AG09309 (cell line): Measurements from ENCODE around the gene MSL1.

Source experiments
- DNase-seq: peaks from one replicate; pipeline ENCODE4 v3.0.0-alpha.2; 2010; ENCODE audit warnings: low read depth
- H3K4me3 ChIP-seq: 2 replicates; pipeline ENCODE4 v1.5.1; 2011; ENCODE audit warnings: mild to moderate bottlenecking, low read depth, low read length, moderate library complexity; ENCODE audit not compliant: control insufficient read depth
- CTCF ChIP-seq: IDR thresholded peaks from 2 replicates; pipeline ENCODE4 v1.5.1; 2011; ENCODE audit warnings: mild to moderate bottlenecking, low read depth, low read length, inconsistent platforms; ENCODE audit not compliant: insufficient read depth, control insufficient read depth; ENCODE audit errors: missing control alignments

Gene MSL1

GRCh38 chr17:40095944-40096791 is 25.6 kb upstream of the MSL1 start:
- no peak overlapping the region for H3K4me3 ChIP-seq
- DNase-seq, result no peak
- no peak for TF ChIP-seq CTCF

GRCh38 chr17:40097087-40097486 is 24.7 kb upstream of the MSL1 start:
- DNase-seq, result no peak
- no peak for TF ChIP-seq CTCF
- H3K4me3 ChIP-seq, result peak overlapping the region; percentile 10

- DNase-seq, result no peak
Measured at GRCh38 chr17:40097931-40098845, 23.6 kb upstream of the MSL1 start.

GRCh38 chr17:40098846-40099618 is 22.7 kb upstream of the MSL1 start:
- TF ChIP-seq CTCF, result no peak
- peak; percentile 98 for DNase-seq
- H3K4me3 ChIP-seq, result peak overlapping the region; percentile 93

More at GRCh38 chr17:40097931-40098845, 23.6 kb upstream of the MSL1 start:
- peak overlapping the region; percentile 50 for H3K4me3 ChIP-seq
- TF ChIP-seq CTCF, result no peak

- no peak for TF ChIP-seq CTCF
- H3K4me3 ChIP-seq, result peak overlapping the region; percentile 93
- no peak for DNase-seq
Measured at GRCh38 chr17:40099619-40100418, 22.0 kb upstream of the MSL1 start.
